PC-9 (cell line): ENCODE results near the gene ZNF33B.

Experiments used
- EZH2 ChIP-seq: fragments of 200-600 bp; sonication (generic); IDR thresholded peaks from 2 replicates; pipeline ENCODE4 v1.8.0; 2017; ENCODE audit warnings: antibody characterized with exemption, low read depth
- TF ChIP-seq, protein P1 (sequence below): fragments of 200-600 bp; sonication (generic); conservative IDR thresholded peaks from 2 replicates; pipeline ENCODE4 v1.6.1; 2017; ENCODE audit warnings: mixed run types, antibody characterized with exemption, mild to moderate bottlenecking, moderate library complexity

DNA sequence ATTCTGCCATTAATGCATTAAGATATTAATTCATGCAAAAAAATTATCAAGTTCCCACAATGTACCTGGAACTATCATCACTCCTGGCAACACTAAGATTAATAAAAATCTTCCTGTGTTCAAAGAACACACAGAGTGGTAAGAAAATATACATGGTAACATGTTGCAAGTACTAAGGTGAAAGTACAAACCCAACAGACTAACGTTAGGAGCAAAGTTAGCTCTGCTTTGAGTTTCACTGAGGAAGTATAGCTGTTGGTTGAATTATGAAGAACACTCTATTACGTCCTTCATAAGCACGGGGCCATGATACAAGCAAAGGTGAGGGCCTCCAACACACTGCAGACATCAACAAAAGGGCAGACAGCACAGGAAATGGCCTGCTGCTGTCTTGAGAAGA lies 5.8 kb downstream of the ZNF33B start:
- TF ChIP-seq, protein P1, sequence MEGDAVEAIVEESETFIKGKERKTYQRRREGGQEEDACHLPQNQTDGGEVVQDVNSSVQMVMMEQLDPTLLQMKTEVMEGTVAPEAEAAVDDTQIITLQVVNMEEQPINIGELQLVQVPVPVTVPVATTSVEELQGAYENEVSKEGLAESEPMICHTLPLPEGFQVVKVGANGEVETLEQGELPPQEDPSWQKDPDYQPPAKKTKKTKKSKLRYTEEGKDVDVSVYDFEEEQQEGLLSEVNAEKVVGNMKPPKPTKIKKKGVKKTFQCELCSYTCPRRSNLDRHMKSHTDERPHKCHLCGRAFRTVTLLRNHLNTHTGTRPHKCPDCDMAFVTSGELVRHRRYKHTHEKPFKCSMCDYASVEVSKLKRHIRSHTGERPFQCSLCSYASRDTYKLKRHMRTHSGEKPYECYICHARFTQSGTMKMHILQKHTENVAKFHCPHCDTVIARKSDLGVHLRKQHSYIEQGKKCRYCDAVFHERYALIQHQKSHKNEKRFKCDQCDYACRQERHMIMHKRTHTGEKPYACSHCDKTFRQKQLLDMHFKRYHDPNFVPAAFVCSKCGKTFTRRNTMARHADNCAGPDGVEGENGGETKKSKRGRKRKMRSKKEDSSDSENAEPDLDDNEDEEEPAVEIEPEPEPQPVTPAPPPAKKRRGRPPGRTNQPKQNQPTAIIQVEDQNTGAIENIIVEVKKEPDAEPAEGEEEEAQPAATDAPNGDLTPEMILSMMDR = no peak
- no peak for TF ChIP-seq EZH2
